IMR-90 (cell line): ENCODE results near the gene PTBP1. TPM values are rescaled to one million over a fixed set of nuclear protein-coding genes. Genes with fewer than 3 reads are reported as not detected.

Experiments used
- ATAC-seq: fragments of 200-7000 bp; cut with Tn5 transposase; 2 replicates; pipeline ENCODE4 v1.9.1; 2020; ENCODE audit warnings: low read depth, mild to moderate bottlenecking, moderate library complexity
- BruUV-seq: library from RNA; stranded (reverse); fragments of 400-500 nt; replicated peaks from 2 replicates; lab custom pipeline; 2021; lab: Mats Ljungman, UMichigan
- CTCF ChIA-PET: fragments of 300-600 bp; formaldehyde crosslinking; extraction: SDS; loops from one replicate; lab custom pipeline; 2021; ENCODE audit warnings: antibody characterized with exemption; lab: Yijun Ruan, JAX
- POLR2A ChIA-PET: fragments of 300-600 bp; sonication (Branson Sonifier 250); formaldehyde crosslinking; loops from one replicate; lab custom pipeline; 2022; ENCODE audit warnings: antibody characterized with exemption; ENCODE audit not compliant: unreplicated experiment; lab: Charles Lee
- DNase-seq: peaks from one replicate; pipeline ENCODE4 v3.0.0; 2013
- H2AFZ ChIP-seq: replicated peaks from 2 replicates; pipeline ENCODE3; 2013; ENCODE audit warnings: low read length, mild to moderate bottlenecking; ENCODE audit not compliant: poor library complexity
- H2AK5ac ChIP-seq: 2 replicates; pipeline ENCODE4 v1.6.1; 2013; ENCODE audit warnings: low read depth, low read length, inconsistent platforms
- H2AK9ac ChIP-seq: replicated peaks from 2 replicates; pipeline ENCODE3; 2013; ENCODE audit warnings: mild to moderate bottlenecking, low read depth, low read length, moderate library complexity; ENCODE audit not compliant: poor library complexity
- H2BK120ac ChIP-seq: 2 replicates; pipeline ENCODE4 v1.6.1; 2013; ENCODE audit warnings: low read depth, low read length, inconsistent platforms
- H2BK15ac ChIP-seq: 3 replicates; pipeline ENCODE4 v1.6.1; 2013; ENCODE audit warnings: low read depth, low read length, inconsistent platforms
- H2BK20ac ChIP-seq: 2 replicates; pipeline ENCODE4 v1.6.1; 2013; ENCODE audit warnings: low read depth, mild to moderate bottlenecking, inconsistent platforms, low read length, moderate library complexity
- H2BK5ac ChIP-seq: 2 replicates; pipeline ENCODE4 v1.6.1; 2013; ENCODE audit warnings: mild to moderate bottlenecking, low read depth, low read length, inconsistent platforms; ENCODE audit not compliant: poor library complexity, severe bottlenecking
- H3K14ac ChIP-seq: replicated peaks from 2 replicates; pipeline ENCODE4 v1.6.1; 2013; ENCODE audit warnings: low read depth, low read length, inconsistent platforms
- H3K18ac ChIP-seq: 2 replicates; pipeline ENCODE4 v1.6.1; 2013; ENCODE audit warnings: low read depth, low read length, control low read depth
- H3K23ac ChIP-seq: 2 replicates; pipeline ENCODE4 v1.6.1; 2013; ENCODE audit warnings: low read depth, low read length, inconsistent platforms
- H3K27ac ChIP-seq: 2 replicates; pipeline ENCODE4 v1.5.1; 2013; ENCODE audit warnings: mild to moderate bottlenecking, control low read depth, low read length; ENCODE audit not compliant: insufficient read depth
- H3K27me3 ChIP-seq: 2 replicates; pipeline ENCODE4 v1.6.1; 2013; ENCODE audit warnings: low read length; ENCODE audit not compliant: control insufficient read depth, insufficient read depth
- H3K36me3 ChIP-seq: 2 replicates; pipeline ENCODE4 v1.6.1; 2013; ENCODE audit warnings: low read length, mixed read lengths; ENCODE audit not compliant: control insufficient read depth, insufficient read depth
- H3K4ac ChIP-seq: 2 replicates; pipeline ENCODE4 v1.6.1; 2013; ENCODE audit warnings: low read depth, low read length, inconsistent platforms
- H3K4me1 ChIP-seq: 2 replicates; pipeline ENCODE4 v1.6.1; 2013; ENCODE audit warnings: low read length, mixed read lengths; ENCODE audit not compliant: control insufficient read depth, insufficient read depth
- H3K4me2 ChIP-seq: 2 replicates; pipeline ENCODE4 v1.6.1; 2013; ENCODE audit warnings: low read depth, mild to moderate bottlenecking, control low read depth, low read length, moderate library complexity
- H3K4me3 ChIP-seq: 2 replicates; pipeline ENCODE4 v1.5.1; 2013; ENCODE audit warnings: low read depth, mild to moderate bottlenecking, control low read depth, low read length, moderate library complexity; ENCODE audit not compliant: insufficient read depth
- H3K56ac ChIP-seq: 2 replicates; pipeline ENCODE4 v1.6.1; 2013; ENCODE audit warnings: low read length, inconsistent platforms; ENCODE audit not compliant: insufficient read depth; ENCODE audit errors: extremely low read depth
- H3K79me1 ChIP-seq, 2 experiments: 2 replicates each; pipeline ENCODE4 v1.6.1; 2013; ENCODE audit warnings: low read length in 2 of 2, inconsistent platforms in 1 of 2, low read depth in 1 of 2
- H3K9ac ChIP-seq: 2 replicates; pipeline ENCODE4 v1.6.1; 2013; ENCODE audit warnings: low read depth, low read length, control low read depth
- H3K9me1 ChIP-seq: 2 replicates; pipeline ENCODE4 v1.6.1; 2013; ENCODE audit warnings: low read length, inconsistent platforms; ENCODE audit not compliant: insufficient read depth
- H3K9me3 ChIP-seq: 2 replicates; pipeline ENCODE4 v1.6.1; 2013; ENCODE audit warnings: low read length; ENCODE audit not compliant: control insufficient read depth, insufficient read depth
- H4K20me1 ChIP-seq: 2 replicates; pipeline ENCODE4 v1.6.1; 2013; ENCODE audit warnings: low read length, inconsistent platforms; ENCODE audit not compliant: insufficient read depth
- H4K5ac ChIP-seq: 2 replicates; pipeline ENCODE4 v1.6.1; 2013; ENCODE audit warnings: mild to moderate bottlenecking, low read depth, low read length, control low read depth
- H4K8ac ChIP-seq, 2 experiments: 2 replicates each; pipeline ENCODE4 v1.6.1; 2013; ENCODE audit warnings: low read depth in 2 of 2, low read length in 2 of 2, control low read depth in 1 of 2, inconsistent platforms in 1 of 2
- H4K91ac ChIP-seq: 2 replicates; pipeline ENCODE4 v1.6.1; 2013; ENCODE audit warnings: low read depth, low read length, inconsistent platforms; ENCODE audit not compliant: insufficient read depth
- CEBPB ChIP-seq: IDR thresholded peaks from 2 replicates; pipeline ENCODE4 v1.6.1; 2012; ENCODE audit warnings: low read depth, low read length, improper control_type of control experiment
- CTCF ChIP-seq: conservative IDR thresholded peaks from 2 replicates; pipeline ENCODE4 v1.5.1; 2012; ENCODE audit warnings: mild to moderate bottlenecking, low read depth, low read length, improper control_type of control experiment
- ELK1 ChIP-seq: fragments of 150-350 bp; IDR thresholded peaks from 2 replicates; pipeline ENCODE4 v1.6.1; 2016; ENCODE audit warnings: low read depth, mild to moderate bottlenecking, low read length, moderate library complexity, borderline replicate concordance
- MAZ ChIP-seq: IDR thresholded peaks from 2 replicates; pipeline ENCODE4 v1.6.1; 2012; ENCODE audit warnings: low read depth, mild to moderate bottlenecking, low read length, improper control_type of control experiment, moderate library complexity, borderline replicate concordance
- POLR2A ChIP-seq: IDR thresholded peaks from 2 replicates; pipeline ENCODE4 v1.6.1; 2012; ENCODE audit warnings: mild to moderate bottlenecking, low read depth, low read length
- RAD21 ChIP-seq: IDR thresholded peaks from 2 replicates; pipeline ENCODE4 v1.6.1; 2012; ENCODE audit warnings: low read length, improper control_type of control experiment
- SMC3 ChIP-seq: fragments of 150-350 bp; IDR thresholded peaks from 2 replicates; pipeline ENCODE4 v1.6.1; 2016; ENCODE audit warnings: low read depth, mild to moderate bottlenecking, antibody characterized with exemption, low read length, moderate library complexity
- WGBS, 2 experiments: methylation state at CpG; one replicate each; pipeline versions ENCODE4 v1.1.5 to v1.1.7; 2013; ENCODE audit warnings: missing lambda C conversion rate in 2 of 2; ENCODE audit not compliant: insufficient read length in 1 of 2; ENCODE audit errors: extremely low coverage in 2 of 2; 5-methylcytosine and 5-hydroxymethylcytosine counted together
- dilution Hi-C: fragments of 300-500 bp; cut with HindIII; formaldehyde crosslinking; loops from one replicate; pipeline ENCODE4 v1.14.3; 2018; ENCODE audit warnings: low sequenced_read_pairs; ENCODE audit not compliant: unreplicated experiment
- in situ Hi-C: fragments of 300-500 bp; cut with MboI; formaldehyde crosslinking; loops from 3 replicates; pipeline ENCODE4 v1.14.3; 2019; ENCODE audit warnings: low sequenced_read_pairs, inconsistent platforms, mixed read lengths
- intact Hi-C: fragments of 100-400 bp; cut with micrococcal nuclease; formaldehyde crosslinking; loops from 2 replicates; pipeline ENCODE4 v1.10.0; 2022
- polyA plus RNA-seq, 3 experiments: library from polyadenylated mRNA; depleted of rRNA; stranded (reverse); fragments of >200 nt; gene quantifications; 2 replicates each; pipeline ENCODE4 v1.2.3, GENCODE V29; 2012; ENCODE audit warnings: low replicate concordance in 1 of 3
- total RNA-seq: library from RNA; depleted of rRNA; stranded (reverse); fragments of >200 nt; gene quantifications from 2 replicates; pipeline ENCODE4 v1.2.3, GENCODE V29; 2012

The PTBP1 gene
- total and polyA plus RNA-seq, 2 of the 4 experiments (the other 2 are of a cell fraction) = 146 to 269 TPM

- TF ChIP-seq ELK1 (no peak), POLR2A (no peak), RAD21 (no peak), CEBPB (no peak), SMC3 (no peak), CTCF (no peak), MAZ (no peak)
- Histone ChIP-seq H2BK20ac (no peak overlapping the region), H4K5ac (no peak overlapping the region), H3K79me1 (peaks cover 11 to 51% of the 10 kb centered on the region in 2 experiments), H4K91ac (no peak overlapping the region), H3K4me2 (no peak overlapping the region), H4K8ac (no peak overlapping the region), H3K27ac (no peak overlapping the region), H2AK5ac (no peak overlapping the region), H2BK5ac (no peak overlapping the region), H4K20me1 (peaks cover 100% of the 10 kb centered on the region), H3K18ac (no peak overlapping the region), H3K4me1 (peaks cover 22% of the 10 kb centered on the region), H3K14ac (no peak overlapping the region), H3K9ac (no peak overlapping the region), H3K9me3 (no peaks in the 10 kb centered on the region), H2BK120ac (no peak overlapping the region), H3K56ac (no peak overlapping the region), H2AFZ (no peak overlapping the region), H3K4me3 (no peak overlapping the region), H3K23ac (no peak overlapping the region), H2BK15ac (no peak overlapping the region), H2AK9ac (no peak overlapping the region), H3K4ac (no peak overlapping the region), H3K36me3 (peaks cover 83% of the 10 kb centered on the region), H3K9me1 (peaks cover 9% of the 10 kb centered on the region; the same call in 1 of the 2 replicates), H3K27me3 (no peaks in the 10 kb centered on the region)
- dilution Hi-C loops (no loop called here), intact Hi-C loops (no loop called here), in situ Hi-C loops (no loop called here)
- ATAC-seq = no peak
- ChIA-PET POLR2A (no interaction called here), CTCF (no interaction called here)
- WGBS, 2 experiments = 98% methylated on average over 15 of the region's 33 CpGs; no CpG with 5 or more reads in 1 of the 2 experiments
- DNase-seq = no peak
- BruUV-seq = no TSS peak
Measured at GRCh38 chr19:805166-805551, 7.9 kb downstream of the PTBP1 start.
